K562 (cell line): Measurements from ENCODE around the gene DEGS1. TPM values are rescaled to one million over a fixed set of nuclear protein-coding genes. Genes with fewer than 3 reads are reported as not detected.

Experiments used
- DEAF1 ChIP-seq: fragments of 450-650 bp; formaldehyde crosslinking; IDR thresholded peaks from 2 replicates; pipeline ENCODE4 v1.4.0; 2020; ENCODE audit warnings: mild to moderate bottlenecking, moderate library complexity
- NFE2L1 ChIP-seq: fragments of 450-650 bp; IDR thresholded peaks from 2 replicates; pipeline ENCODE4 v1.6.1; 2016; ENCODE audit warnings: missing genetic modification characterization, low read depth, mild to moderate bottlenecking, missing compliant biosample characterization, moderate library complexity, borderline replicate concordance
- POLR2AphosphoS2 ChIP-seq: IDR thresholded peaks from 2 replicates; pipeline ENCODE4 v1.6.1; 2012; ENCODE audit warnings: low read length, improper control_type of control experiment
- RREB1 ChIP-seq: fragments of 250-450 bp; sonication (Bioruptor Pico); IDR thresholded peaks from 2 replicates; pipeline ENCODE4 v1.4.0; 2020
- TEAD2 ChIP-seq: fragments of 450-650 bp; IDR thresholded peaks from 2 replicates; pipeline ENCODE4 v1.6.1; 2016; ENCODE audit warnings: missing genetic modification characterization, control low read depth, missing compliant biosample characterization
- ZHX1 ChIP-seq: fragments of 150-350 bp; conservative IDR thresholded peaks from 2 replicates; pipeline ENCODE4 v1.6.1; 2014; ENCODE audit warnings: low read length
- ZNF224 ChIP-seq: sonication (generic); formaldehyde crosslinking; IDR thresholded peaks from 2 replicates; pipeline ENCODE4 v1.8.0; 2022; ENCODE audit warnings: mild to moderate bottlenecking, missing genetic modification reagents
- polyA plus RNA-seq, 8 experiments: library from polyadenylated mRNA; depleted of rRNA in 4 of 8; stranded (reverse) in 5 of 8; unstranded in 3 of 8; fragments of >200 nt; fragmentation: Nextera tagmentation in 2 of 8; fragmentation: Illumina TruSeq in 1 of 8; extraction: Ambion mirVana in 2 of 8; extraction: Trizol in 1 of 8; gene quantifications; 2 replicates each; pipeline versions ENCODE4 v1.2.1 to v1.2.3, GENCODE V29; 2011 to 2014; ENCODE audit warnings: inconsistent platforms in 1 of 8, missing spikeins in 1 of 8
- total RNA-seq, 7 experiments: library from RNA; depleted of rRNA in 6 of 7; stranded (reverse); fragments of >200 nt in 6 of 7; fragmentation: Illumina TruSeq in 2 of 7; extraction: Trizol in 2 of 7; gene quantifications; 2 replicates each; pipeline versions ENCODE4 v1.2.1 to v1.2.3, GENCODE V29; 2011 to 2021; ENCODE audit warnings: low replicate concordance in 1 of 7

The DEGS1 gene
- total and polyA plus RNA-seq, 9 of the 15 experiments (the other 6 are each of a cell fraction or from before 2014, with no cell fraction given): 12.3 to 95.0 (median 38.8) TPM

GRCh38 chr1:224170748-224171478 is 12.1 kb upstream of the DEGS1 start (continued):
- TF ChIP-seq ZHX1 (no peak), RREB1 (CRISPR knock-in tag) (no peak), DEAF1 (CRISPR knock-in tag) (no peak), ZNF224 (no peak), NFE2L1 (tag) (no peak), POLR2AphosphoS2 (no peak), TEAD2 (tag) (no peak)
